Medulla oblongata (tissue), 1 donor: Measurements from ENCODE around the gene ABTB1.
A peak's percentile ranks its signal among the peaks of the same experiment; 100 is the strongest.

Source experiments
- DNase-seq: peaks from one replicate; pipeline ENCODE4 v3.0.0-alpha.2; 2015; ENCODE audit errors: extremely low spot score

ABTB1 gene

DNA sequence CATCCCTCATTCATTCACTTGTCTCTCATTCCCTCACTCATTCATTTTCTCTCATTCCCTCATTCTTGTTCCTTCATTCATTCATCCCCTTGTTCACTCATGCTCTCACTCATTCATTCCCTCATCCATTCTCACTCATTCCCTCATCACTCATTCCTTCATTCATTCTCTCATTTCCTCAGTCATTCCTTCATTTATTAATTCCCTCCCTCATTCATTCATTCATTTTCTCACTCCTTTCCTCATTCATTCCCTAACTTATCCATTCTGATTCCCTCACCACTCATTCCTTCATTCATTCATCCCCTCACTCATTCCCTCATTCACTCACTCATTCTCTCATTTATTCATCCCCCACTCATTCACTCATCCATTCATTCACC is 13.8 kb downstream of the ABTB1 start:
- DNase-seq, result no peak

DNA sequence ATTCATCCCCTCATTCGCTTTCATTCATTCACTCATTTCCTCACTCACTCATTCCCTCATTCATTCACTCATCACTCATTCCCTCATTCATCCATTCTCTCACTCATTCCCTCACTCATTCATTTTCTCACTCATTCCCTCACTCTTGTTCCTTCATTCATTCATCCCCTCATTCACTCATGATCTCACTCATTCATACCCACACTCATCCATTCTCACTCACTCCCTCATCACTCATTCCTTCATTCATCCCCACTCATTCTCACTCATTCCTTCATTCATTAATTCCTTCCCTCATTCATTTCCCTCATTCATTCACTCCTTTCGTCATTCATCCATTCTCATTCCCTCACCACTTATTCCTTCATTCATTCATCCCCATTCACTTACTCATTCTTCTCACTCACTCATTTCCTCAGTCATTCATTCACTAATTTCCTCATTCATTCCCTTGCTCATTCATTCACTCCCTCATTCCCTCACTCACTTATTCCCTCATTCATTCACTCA is 14.5 kb downstream of the ABTB1 start:
- no peak for DNase-seq

- no peak for DNase-seq
These were observed 15.3 kb downstream of the ABTB1 start for GRCh38 chr3:127688022-127688415.

DNA sequence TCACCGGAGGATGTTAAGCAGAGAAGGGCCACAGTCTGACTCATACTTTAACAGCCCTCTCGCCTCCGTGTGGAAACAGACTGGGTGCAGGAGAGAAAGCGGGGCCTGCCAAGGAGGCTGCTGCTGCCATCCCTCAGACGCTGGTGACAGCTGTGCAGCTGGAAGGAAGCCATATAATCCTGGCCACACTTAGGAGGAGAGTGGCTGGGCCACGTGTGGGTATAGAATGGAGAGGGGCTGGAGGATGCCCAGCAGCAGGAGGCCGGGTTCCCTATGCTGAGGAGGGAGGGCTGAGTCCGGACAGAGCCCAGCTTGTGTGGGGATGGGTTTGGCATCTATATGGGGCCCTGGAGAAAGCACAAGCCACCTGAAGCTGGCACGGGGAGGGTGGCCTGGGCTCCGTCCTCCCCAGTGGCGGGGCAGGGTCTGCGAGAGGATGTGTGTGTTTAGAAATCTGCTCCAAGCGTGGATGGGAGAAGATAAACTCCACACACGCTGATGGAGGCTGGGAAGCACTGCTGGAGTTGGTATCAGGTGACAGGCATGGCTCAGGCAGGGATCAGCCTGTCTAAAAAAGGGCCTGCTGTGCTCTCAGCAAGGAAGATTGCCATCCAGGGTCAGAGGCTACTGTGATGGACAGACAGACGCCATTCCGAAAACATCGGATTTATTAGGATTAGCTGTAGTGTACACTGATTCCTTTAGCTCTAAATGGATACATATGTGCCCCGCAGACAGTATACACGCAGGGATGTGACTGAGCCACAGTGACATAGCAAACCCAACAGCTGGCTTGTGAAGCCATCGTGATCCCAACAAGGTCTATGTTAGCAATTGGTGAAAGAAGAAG is 15.9 kb downstream of the ABTB1 start:
- peak; percentile 49 for DNase-seq

- DNase-seq, result no peak
These were observed 16.6 kb downstream of the ABTB1 start for GRCh38 chr3:127689266-127689860.

DNA sequence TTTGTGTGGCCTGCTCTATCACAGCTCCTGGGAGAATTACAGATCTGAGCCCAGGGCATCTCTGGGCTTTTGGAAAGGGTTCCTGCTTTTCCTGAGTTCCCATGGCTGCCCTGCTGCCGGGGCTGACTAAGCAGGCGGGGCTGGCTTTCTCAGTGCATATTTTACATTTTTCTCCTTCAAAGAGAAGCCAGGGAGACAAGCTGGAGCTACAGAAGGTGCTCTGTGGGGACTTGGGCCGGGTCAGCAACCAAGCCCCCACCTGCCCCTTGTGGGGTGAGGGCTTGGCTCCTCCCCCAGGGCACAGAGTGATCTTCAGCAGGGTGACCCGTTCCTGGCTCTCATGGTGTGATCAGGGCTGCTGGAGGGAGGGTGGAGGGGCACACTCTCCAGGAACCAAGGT is 17.4 kb downstream of the ABTB1 start:
- DNase-seq, result no peak

GRCh38 chr3:127690823-127691452 is 18.2 kb downstream of the ABTB1 start:
- DNase-seq, result no peak

- DNase-seq, result no peak
These were observed 18.7 kb downstream of the ABTB1 start for GRCh38 chr3:127691489-127691888.

DNA sequence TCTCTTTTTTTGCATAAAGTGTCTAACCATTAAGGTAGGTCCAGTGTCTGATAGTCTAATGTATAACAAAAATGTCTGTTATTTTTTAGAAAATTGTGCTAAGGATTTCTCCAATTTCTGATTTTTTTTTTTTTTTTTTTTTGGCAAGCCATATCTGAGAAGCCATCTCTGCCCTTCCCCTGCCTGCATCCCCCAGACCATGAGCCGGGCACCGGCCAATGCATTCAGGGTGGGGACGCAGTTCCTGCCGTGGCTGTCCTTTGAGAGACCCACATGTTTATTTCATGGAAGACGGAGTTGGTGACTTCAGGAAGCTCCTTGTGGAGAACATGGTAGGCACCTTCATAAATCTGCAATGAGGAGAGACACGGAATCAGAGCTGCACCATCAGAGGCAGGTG is 19.2 kb downstream of the ABTB1 start:
- DNase-seq, result no peak

GRCh38 chr3:127692501-127693335 is 20.0 kb downstream of the ABTB1 start:
- DNase-seq, result no peak

DNA sequence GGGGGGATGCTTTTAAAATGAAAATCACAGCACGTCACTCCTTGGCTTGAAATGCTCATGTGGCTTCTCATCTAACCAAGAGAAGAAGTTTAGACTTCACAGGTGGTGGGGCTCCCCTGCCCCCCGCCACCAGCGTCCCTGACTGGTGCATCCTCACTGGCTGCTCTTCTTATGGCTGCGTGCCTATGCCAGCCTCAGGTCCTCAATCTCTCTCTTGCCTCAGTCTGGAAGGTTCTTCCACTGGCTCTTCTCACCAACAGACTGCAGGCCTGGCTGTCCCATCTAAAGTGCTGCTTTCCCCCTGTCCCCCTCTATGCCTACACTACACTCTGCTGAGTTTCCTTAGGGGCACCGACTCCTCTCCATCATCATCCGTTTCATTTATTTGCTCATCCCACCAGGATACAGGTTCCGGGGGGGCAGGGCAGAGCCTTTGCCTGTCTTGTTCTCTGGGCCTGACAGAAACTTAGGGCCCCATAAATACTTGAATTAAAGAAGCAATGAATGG is 20.6 kb downstream of the ABTB1 start:
- no peak for DNase-seq

- DNase-seq, result no peak
These were observed 21.9 kb downstream of the ABTB1 start for GRCh38 chr3:127694467-127695215.

GRCh38 chr3:127697551-127698240 is 24.9 kb downstream of the ABTB1 start:
- DNase-seq, result peak; percentile 89

DNA sequence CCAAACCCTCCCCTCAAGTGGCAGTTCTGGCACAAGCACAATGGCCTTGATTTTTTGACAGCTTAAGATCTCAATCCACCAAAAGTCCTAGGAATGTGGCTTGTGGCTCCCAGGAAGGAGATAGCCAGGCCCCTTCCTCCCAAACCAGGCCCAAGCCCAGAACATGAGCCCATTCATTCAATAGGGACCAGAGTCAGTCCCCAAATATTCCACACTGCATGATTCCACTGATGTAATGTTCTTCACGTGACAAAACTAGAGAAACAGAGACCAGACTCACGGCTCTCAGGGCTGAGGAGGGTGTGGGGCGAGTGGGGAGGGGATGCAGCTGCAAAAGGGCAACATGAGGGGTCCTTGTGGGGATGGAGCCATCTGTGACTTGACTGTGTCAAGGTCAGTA is 25.5 kb downstream of the ABTB1 start:
- peak; percentile 32 for DNase-seq

GRCh38 chr3:127698691-127699415 is 26.1 kb downstream of the ABTB1 start:
- DNase-seq, result no peak

- DNase-seq, result no peak
These were observed 26.9 kb downstream of the ABTB1 start for GRCh38 chr3:127699416-127700300.

DNA sequence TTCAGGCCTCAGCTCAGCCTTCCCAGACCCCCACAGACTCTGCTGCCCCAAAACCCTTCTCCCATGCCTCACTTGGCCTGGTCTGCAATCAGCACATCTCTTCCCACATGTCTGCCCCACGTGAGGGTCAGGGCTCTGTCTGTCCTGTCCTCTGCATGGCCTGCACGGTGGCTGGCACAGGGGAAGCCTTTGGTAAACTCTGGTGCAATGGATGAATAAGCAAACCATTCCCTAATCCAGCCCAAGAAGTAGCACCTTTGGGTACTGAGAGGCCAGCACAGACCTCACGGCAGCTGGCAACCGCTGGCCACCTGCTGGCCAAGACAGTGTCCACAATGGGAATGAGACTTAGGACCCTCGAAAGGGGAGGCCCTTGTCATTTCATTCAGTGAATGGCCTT is 27.7 kb downstream of the ABTB1 start:
- no peak for DNase-seq

GRCh38 chr3:127701280-127701911 is 28.6 kb downstream of the ABTB1 start:
- no peak for DNase-seq
